Stimulated activated CD8-positive, alpha-beta memory T cell treated with anti-CD3 and anti-CD28 coated beads, Interleukin-12 subunit alpha, Interleukin-12 subunit beta, amount 100 ng/mL, for 4 hours (primary cell): ENCODE results near the gene RBP5.
"Not testable (repeated sequence)": the region's sequence is repeated elsewhere in the genome, so short reads cannot be mapped to it uniquely, and the experiment has no call there.

Experiments
- DNase-seq: peaks from one replicate; pipeline ENCODE4 v3.0.0-alpha.2; 2020; ENCODE audit warnings: low read depth

The RBP5 gene

DNA sequence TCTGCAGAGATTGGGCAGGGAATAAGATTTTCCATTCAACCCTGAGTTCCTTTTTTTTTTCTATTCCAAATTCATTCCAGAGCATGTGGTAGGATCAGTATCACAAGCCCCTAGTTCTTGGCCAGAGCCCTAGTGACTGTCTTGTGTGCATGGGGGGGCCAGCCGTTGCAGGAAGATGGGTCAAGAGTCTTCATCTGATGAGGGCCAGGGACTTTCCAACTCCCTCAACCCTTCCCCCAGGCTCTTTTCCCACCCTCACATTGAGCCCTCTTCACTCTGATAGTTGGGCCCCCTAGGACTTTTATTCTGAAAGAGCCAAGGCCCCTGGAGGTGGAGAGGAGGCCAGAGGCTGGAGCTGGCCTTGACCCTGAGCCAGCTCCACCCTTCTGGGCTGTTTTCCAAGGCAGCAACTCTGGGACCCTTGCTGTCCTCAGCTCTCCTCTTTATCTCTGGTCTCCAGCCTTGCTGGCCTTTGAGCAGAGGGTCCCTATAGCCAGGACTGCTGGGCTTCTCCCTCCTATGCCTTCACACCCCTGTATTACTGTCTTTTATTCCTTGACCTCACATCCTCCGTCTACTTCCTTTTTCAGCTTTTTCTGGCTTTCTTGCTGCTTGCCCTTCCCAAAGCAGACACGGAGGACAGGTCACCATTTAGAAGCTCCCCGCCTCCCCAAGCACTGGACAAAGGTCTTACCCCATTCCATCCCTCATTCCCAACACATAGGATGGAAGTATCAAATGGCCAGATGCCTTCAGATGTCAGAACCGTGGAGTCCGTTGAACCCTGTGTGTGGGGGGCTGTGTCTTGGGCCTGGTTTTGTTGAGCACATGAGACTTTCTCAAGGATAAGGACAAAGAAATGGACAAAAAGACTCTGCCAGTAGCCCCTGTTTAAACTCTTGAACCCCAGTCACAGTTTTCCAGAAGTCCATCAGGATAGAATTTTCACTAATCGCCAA lies 5.6 kb downstream of the RBP5 start:
- no peak for DNase-seq

GRCh38 chr12:7121324-7121723 lies 7.4 kb downstream of the RBP5 start:
- DNase-seq: no peak

DNA sequence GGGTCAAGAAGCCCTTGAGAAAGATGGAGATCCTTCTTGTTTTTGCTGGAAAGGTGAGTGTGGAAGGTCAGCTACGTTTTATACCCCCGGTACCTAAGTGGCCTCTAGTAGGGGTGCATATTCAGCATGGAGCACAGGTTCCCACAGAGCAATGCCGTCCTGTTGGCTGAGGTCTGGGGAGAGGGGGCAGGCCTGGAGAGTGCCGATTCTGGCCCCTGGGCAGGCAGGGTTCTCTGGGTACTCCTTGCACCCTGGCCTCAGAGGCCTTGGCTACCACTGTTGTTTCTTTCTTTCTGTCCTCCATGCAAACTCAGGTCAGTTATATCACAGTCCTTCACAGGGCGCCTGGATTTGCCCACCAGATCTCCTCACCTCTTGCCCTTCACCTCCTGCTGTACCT lies 8.5 kb downstream of the RBP5 start:
- no peak for DNase-seq

DNA sequence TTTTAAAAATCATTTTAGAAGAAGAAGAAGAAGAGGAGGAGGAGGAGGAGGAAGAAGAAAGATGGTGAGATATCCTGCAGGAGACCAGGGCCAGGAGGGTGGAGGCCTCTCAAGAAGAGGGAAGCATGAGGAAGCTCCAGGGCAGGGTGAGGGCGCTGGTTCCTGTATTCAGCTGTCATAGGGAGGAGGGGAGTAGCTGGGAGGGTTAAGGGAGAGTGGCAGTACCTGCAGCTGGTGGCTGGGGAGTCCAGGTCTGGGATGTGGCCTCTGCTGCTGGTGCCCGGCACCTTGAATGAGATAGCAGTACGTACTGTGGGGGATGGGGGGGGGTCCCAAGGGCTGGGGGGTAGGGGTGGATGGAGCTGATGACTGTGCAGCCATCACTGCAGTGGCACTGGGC lies 9.8 kb downstream of the RBP5 start:
- no peak for DNase-seq

GRCh38 chr12:7117670-7118069 lies 11.0 kb downstream of the RBP5 start:
- DNase-seq: no peak

- no peak for DNase-seq
These were observed 11.8 kb downstream of the RBP5 start for GRCh38 chr12:7116916-7117315.

GRCh38 chr12:7116196-7116595 lies 12.5 kb downstream of the RBP5 start:
- no peak for DNase-seq

DNA sequence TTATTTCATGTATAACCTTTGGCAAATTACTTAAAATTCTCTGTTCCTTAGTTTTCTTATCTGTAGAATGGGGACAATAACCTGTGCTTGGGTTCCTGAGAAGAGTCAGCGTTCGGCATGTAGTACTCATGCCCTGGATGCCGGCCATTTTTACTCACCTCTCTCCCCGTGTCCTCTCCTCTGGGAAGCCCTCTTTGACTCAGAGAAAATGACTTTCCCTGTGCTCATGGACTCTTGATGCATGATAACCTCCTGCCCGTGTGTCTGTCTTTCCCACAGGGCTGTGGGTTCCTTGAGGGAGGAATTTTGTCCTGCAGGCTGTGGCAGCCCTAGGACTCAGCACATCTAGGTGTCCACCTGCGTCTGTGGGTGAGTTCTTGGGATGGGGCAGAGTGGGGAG lies 13.8 kb downstream of the RBP5 start:
- no peak for DNase-seq

DNA sequence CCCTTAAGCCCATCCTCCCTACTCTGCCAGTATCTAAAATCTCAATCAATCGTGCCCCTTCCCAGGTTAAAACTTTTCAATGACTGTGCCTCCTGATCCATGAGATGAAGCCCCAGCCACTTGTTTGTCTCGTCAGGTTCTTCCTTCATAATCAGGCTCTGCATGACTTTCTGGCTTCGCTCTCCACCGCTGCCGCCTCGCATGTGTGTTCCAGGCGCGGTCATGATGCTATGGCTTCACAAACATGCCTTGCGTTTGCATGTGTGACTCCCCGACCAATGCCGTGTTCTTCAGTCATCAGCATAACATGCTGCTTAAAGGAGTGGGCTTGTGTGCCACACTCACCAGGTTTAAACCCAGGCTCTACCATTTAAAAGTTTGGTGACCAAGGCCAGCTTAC lies 14.7 kb downstream of the RBP5 start:
- no peak for DNase-seq

GRCh38 chr12:7113389-7113871 lies 15.3 kb downstream of the RBP5 start:
- no peak for DNase-seq

DNA sequence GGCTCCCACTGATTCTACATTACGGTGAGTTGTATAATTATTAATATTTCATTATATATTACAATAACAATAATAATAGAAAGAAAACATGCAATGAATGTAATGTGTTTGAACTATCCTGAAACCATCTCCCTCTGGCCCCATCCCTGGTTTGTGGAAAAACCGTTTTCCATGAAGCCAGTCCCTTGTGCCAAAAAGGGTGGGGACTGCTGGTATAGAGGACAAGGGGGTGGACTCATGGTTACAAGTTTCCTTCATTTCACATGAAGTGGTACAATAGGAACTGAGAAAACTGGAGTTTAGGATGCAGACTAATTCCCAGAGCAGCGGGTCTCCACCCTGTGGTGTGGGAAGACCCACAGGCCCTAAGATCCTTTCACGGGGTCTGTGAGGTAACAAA lies 16.6 kb downstream of the RBP5 start:
- no peak for DNase-seq

DNA sequence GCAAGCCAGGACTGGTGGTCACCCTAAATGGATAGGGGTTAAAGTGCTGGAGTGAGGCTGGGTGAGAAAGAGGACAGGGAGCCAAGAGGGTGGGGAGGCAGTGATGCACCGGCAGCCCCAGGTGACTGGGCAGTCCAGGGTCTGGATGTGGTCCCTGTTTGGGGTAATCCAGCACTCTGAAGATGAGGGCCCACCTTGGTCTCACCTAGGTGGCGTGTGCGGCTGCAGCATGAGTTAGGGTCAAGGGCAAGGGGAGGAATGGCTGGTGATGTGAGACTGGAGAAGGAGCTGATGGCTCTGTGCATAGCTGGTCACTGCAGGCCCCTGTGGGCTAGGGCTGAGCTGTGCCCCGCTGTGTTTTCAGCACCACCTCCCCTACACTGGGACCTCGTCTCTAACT lies 18.0 kb downstream of the RBP5 start:
- DNase-seq: no peak

- no peak for DNase-seq
These were observed 19.1 kb downstream of the RBP5 start for GRCh38 chr12:7109572-7109920.

- DNase-seq: peak; percentile 64
These were observed 19.7 kb downstream of the RBP5 start, which contains the start of gene C1RL for GRCh38 chr12:7108796-7109571. Gene C1RL (minus strand): TSS chr12:7109214. CDS start chr12:7109180, 34 bp downstream.

DNA sequence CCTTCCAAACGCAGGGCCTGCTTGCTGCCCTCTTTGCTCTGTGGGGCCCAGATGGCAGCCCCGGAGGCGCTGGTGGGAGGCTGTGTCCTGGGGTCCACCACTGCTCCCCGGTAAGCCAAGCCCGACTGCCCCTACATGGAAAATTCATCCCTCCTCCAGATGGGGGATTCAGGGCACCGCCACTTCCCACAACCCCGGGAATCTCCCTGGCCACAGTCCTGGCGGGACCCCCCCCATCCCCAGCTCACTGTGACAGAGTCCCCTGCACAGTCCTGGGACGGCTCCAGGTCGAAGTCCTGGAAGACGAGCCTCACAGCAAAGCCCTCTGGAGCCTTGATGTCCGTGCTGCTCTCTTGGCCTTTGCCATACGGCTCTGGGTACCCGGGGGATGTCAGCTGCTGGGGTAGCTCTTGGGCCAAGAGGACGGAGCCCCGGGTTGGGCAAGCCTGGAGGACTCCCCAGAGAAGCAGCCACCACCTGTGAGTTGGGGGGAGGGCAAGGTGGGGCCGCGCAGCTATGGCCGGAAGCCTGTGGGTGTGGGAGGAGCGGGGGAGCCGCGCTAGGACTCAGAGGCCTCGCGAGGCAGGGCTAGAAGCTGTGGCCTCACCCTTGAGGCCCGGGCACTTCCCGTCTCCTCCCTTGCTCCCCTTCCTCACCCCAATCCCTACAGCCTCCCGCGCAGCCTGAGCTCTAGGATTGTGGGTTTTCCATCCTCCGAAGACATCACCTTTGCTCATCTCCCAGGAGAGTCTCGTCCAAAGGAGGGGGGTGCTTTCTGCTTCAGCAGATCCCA lies 20.5 kb downstream of the RBP5 start:
- DNase-seq: peak; percentile 51

DNA sequence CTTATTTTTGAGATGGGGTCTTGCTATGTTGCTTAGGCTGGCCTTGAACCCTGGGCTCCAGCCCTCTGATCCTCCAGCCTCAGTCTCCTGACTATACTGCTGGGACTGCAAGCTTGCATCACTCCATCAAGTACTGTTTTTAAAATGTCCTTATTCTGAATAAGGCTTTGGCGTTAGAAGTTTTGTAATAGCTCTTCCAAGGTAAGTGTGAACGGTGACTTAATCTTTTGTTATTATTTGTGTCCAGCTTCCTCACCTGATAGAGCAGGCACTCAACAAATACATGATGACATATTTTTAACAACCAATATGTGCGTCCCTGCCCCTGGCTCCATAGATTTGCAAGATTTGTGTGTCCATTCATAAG lies 21.1 kb downstream of the RBP5 start:
- DNase-seq: no peak

GRCh38 chr12:7107181-7107580 lies 21.5 kb downstream of the RBP5 start:
- DNase-seq: not testable (repeated sequence)

DNA sequence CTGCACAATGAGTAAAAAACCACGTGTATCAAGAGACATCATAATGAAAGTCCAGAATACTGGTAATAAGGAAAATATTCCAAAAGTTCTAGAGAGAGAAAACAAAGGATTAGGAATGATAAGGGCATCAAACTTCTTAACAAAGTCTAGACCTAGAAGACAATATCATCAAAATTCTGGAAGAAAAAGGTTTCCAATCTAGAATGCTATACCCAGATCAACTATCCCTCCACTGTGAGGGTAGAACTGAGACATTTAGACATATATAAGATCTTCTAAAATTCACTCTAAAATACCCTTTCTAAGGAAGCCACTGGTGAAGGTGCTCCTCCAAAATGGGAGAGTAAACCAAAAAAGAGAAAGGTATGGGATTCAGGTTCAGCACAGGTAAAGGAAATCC lies 22.6 kb downstream of the RBP5 start:
- no peak for DNase-seq

GRCh38 chr12:7103837-7104584 lies 24.7 kb downstream of the RBP5 start:
- no peak for DNase-seq

GRCh38 chr12:7102582-7102981 lies 26.1 kb downstream of the RBP5 start:
- DNase-seq: no peak

DNA sequence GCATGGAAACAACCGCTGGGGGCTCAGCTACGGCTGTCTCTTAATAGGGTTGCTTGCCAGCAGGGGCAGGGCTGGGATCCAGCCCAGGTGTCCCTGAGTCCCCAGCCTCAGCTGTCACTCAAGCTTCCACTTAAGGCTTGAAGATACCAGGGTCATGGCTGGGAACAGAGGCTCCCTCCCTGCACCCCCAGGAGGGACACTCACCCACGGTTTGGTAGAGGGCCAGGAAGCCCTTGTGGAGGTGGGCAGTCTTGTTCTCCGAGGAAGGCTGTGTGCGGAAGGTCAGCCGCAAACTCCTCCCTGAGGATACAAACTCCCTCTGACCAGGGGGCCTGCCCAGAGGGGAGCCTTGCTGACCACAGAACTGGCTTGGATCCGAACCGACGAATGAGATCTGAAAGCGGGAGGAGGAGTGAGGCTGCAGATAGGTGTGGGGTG lies 27.0 kb downstream of the RBP5 start:
- DNase-seq: no peak
